Measurements from ENCODE around the gene PROS1.

- TF ChIP-seq TAF1 (IDR thresholded peaks at IDR 0.05; ENCODE audit: borderline replicate concordance, insufficient read depth, low read length) (no peak), POLR2AphosphoS5 (IDR thresholded peaks at IDR 0.05; ENCODE audit: low read depth, low read length) (no peak)
- TF ChIP-seq, protein P1, sequence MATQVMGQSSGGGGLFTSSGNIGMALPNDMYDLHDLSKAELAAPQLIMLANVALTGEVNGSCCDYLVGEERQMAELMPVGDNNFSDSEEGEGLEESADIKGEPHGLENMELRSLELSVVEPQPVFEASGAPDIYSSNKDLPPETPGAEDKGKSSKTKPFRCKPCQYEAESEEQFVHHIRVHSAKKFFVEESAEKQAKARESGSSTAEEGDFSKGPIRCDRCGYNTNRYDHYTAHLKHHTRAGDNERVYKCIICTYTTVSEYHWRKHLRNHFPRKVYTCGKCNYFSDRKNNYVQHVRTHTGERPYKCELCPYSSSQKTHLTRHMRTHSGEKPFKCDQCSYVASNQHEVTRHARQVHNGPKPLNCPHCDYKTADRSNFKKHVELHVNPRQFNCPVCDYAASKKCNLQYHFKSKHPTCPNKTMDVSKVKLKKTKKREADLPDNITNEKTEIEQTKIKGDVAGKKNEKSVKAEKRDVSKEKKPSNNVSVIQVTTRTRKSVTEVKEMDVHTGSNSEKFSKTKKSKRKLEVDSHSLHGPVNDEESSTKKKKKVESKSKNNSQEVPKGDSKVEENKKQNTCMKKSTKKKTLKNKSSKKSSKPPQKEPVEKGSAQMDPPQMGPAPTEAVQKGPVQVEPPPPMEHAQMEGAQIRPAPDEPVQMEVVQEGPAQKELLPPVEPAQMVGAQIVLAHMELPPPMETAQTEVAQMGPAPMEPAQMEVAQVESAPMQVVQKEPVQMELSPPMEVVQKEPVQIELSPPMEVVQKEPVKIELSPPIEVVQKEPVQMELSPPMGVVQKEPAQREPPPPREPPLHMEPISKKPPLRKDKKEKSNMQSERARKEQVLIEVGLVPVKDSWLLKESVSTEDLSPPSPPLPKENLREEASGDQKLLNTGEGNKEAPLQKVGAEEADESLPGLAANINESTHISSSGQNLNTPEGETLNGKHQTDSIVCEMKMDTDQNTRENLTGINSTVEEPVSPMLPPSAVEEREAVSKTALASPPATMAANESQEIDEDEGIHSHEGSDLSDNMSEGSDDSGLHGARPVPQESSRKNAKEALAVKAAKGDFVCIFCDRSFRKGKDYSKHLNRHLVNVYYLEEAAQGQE (IDR thresholded peaks at IDR 0.05; ENCODE audit: insufficient read depth in 1 of 2, low read depth in 2 of 2, low read length in 2 of 2): no peak
These were observed 69.1 kb downstream of the PROS1 start for GRCh38 chr3:93904568-93904967.
